GM12872 (cell line): ENCODE measurements around the gene ARHGAP23.

Experiments
- TF ChIP-seq, protein P1 (sequence below): IDR thresholded peaks from 3 replicates; pipeline ENCODE4 v1.5.1; 2011; ENCODE audit warnings: low read depth, mild to moderate bottlenecking, low read length, moderate library complexity; ENCODE audit not compliant: insufficient read depth

The ARHGAP23 gene, protein sequence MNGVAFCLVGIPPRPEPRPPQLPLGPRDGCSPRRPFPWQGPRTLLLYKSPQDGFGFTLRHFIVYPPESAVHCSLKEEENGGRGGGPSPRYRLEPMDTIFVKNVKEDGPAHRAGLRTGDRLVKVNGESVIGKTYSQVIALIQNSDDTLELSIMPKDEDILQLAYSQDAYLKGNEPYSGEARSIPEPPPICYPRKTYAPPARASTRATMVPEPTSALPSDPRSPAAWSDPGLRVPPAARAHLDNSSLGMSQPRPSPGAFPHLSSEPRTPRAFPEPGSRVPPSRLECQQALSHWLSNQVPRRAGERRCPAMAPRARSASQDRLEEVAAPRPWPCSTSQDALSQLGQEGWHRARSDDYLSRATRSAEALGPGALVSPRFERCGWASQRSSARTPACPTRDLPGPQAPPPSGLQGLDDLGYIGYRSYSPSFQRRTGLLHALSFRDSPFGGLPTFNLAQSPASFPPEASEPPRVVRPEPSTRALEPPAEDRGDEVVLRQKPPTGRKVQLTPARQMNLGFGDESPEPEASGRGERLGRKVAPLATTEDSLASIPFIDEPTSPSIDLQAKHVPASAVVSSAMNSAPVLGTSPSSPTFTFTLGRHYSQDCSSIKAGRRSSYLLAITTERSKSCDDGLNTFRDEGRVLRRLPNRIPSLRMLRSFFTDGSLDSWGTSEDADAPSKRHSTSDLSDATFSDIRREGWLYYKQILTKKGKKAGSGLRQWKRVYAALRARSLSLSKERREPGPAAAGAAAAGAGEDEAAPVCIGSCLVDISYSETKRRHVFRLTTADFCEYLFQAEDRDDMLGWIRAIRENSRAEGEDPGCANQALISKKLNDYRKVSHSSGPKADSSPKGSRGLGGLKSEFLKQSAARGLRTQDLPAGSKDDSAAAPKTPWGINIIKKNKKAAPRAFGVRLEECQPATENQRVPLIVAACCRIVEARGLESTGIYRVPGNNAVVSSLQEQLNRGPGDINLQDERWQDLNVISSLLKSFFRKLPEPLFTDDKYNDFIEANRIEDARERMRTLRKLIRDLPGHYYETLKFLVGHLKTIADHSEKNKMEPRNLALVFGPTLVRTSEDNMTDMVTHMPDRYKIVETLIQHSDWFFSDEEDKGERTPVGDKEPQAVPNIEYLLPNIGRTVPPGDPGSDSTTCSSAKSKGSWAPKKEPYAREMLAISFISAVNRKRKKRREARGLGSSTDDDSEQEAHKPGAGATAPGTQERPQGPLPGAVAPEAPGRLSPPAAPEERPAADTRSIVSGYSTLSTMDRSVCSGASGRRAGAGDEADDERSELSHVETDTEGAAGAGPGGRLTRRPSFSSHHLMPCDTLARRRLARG (N-terminal part only)

DNA sequence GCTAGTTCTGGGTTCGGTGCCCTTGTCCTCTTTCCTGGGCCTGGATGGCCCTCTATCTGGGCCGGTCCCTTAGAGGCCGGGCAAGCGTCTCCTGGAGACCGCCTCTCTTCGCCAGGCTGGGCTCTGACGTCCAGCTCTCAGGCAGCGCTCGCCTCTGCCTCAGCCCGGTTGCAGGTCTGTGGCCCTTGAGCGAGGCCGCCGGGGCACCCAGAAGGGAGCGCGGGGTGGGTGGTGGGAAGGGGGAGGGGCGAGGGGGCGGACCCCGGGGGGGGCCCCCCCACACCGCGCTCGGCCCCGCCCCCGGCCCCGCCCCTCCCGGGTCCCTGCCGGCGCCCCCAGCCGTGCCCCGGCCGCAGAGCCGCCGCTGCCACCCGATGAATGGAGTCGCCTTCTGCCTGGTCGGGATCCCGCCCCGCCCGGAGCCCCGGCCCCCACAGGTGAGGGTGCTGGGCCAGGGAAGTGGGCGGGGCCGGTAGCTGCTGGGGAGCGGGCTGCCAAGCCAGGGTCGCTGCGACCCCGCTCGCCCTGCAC, at the start of gene ARHGAP23:
Gene ARHGAP23 (plus strand): TSS at position 353 of the 531 bp plus-strand sequence. CDS start 22 bp downstream, at position 375.
- TF ChIP-seq, protein P1, sequence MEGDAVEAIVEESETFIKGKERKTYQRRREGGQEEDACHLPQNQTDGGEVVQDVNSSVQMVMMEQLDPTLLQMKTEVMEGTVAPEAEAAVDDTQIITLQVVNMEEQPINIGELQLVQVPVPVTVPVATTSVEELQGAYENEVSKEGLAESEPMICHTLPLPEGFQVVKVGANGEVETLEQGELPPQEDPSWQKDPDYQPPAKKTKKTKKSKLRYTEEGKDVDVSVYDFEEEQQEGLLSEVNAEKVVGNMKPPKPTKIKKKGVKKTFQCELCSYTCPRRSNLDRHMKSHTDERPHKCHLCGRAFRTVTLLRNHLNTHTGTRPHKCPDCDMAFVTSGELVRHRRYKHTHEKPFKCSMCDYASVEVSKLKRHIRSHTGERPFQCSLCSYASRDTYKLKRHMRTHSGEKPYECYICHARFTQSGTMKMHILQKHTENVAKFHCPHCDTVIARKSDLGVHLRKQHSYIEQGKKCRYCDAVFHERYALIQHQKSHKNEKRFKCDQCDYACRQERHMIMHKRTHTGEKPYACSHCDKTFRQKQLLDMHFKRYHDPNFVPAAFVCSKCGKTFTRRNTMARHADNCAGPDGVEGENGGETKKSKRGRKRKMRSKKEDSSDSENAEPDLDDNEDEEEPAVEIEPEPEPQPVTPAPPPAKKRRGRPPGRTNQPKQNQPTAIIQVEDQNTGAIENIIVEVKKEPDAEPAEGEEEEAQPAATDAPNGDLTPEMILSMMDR = no peak

DNA sequence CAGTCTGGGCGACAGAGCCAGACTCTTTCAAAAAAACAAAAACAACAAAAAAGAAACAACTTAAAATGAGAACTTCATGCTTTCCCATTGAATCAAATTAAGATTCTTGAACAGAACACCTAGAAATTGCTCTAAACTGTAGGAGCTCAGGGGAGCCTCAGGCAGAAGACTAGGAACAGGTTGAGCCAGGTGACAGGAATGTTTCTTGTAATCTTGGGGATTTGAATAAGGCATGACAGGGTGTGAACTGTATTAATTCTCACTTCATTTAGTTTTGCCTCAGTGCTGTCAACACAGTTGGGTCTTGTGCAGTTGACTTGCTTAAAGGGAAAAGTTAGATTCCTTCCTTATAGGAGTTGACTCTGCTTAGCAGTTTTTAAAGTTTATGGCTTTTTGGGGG, 48.8 kb upstream of the ARHGAP23 start:
- TF ChIP-seq, protein P1 = no peak

DNA sequence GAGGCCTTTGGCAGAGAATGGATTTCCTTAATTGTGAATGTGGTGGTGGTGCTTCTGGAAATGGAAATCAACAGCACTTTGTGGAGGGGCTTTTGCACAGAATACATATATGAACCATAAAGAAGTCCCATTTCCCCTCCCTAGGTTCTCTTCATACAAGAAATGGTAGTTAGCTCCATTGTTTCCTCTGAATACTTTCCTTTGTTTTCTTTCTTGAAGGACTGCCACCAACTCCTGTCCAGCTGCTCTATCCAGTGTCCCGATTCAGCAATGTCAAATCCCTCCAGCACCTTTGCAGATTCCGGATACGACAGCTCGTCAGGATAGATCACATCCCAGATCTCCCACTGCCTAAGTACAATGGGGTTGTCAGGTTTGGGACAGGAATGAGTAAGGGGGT, 33.2 kb upstream of the ARHGAP23 start:
- TF ChIP-seq, protein P1 = no peak

DNA sequence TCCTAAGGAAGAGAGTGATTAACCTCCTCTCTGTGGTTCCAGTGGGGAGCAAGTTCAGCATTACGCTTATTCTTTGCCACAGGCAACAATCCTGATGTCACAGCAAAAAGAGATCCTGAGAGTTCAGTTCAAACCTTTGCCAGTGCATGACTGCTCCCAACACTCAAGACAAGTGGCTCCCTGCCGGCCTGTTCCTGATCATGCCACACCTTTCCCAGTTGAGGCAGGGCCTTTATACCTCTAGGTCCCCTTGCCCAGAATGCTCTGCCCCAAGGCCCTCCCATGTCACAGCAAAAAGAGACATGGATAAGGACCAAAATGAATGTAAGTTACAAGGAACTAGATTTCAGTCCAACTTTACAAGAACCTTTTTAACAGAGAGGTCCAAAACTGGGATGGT, 31.0 kb upstream of the ARHGAP23 start:
- TF ChIP-seq, protein P1 = no peak

DNA sequence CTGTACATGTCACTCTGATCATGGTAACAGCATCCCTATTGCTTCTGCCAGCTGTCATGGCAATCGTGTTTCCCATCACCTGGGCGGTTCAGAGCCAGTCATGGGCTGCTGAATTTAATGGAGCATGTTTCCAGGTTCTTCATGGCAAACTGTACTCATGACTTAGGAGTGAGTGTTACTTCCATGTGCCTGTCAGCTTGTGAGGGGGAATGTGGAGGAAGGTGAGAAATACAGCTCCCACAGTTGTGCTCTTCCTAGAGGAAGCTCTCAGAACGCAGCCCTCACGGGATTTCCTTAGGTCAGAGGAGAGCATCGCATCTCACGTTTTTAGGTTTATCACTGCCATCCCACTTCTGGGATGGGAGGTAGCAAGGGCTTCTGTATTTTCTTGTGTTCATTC, 28.0 kb upstream of the ARHGAP23 start:
- TF ChIP-seq, protein P1 = no peak

DNA sequence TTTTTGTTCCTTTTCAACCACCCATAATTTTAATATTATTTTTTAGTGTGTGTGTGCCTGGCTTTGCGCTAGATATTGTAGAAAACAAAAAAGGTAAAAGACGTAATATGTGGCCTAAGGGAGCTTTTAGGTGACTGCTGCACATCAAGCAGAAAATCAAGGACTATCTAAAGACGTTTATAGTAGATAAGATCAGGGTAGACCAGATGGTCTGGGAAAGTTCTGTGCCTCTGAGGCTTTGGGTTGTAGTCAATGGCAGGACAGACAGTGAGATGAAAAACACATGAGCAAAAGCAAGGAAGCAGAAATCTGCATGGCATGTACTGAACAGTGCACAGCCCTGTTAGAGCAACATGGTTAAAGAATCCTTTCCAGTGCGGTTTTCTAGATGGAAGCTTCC, 26.8 kb upstream of the ARHGAP23 start:
- TF ChIP-seq, protein P1 = no peak
